ENCODE results near the gene AEBP1.

Gene AEBP1

GRCh38 chr7:44153948-44154335 lies 49.8 kb downstream of the AEBP1 start:
- DNase-seq: no peak

- DNase-seq: no peak
Measured at GRCh38 chr7:44154703-44155102, 50.6 kb downstream of the AEBP1 start.

- DNase-seq: no peak
Measured at GRCh38 chr7:44155191-44156185, 51.3 kb downstream of the AEBP1 start.

- DNase-seq: no peak
Measured at GRCh38 chr7:44156453-44157010, 52.4 kb downstream of the AEBP1 start.

GRCh38 chr7:44157116-44158080 lies 53.3 kb downstream of the AEBP1 start:
- no peak for DNase-seq

- DNase-seq: no peak
Measured at GRCh38 chr7:44158096-44158872, 54.1 kb downstream of the AEBP1 start.

GRCh38 chr7:44158873-44159631 lies 54.9 kb downstream of the AEBP1 start:
- DNase-seq: peak in 15 of 56 donors; percentile 10 to 62 (median 41)

GRCh38 chr7:44159824-44160630 lies 55.9 kb downstream of the AEBP1 start:
- no peak for DNase-seq

- no peak for DNase-seq
Measured at GRCh38 chr7:44161371-44161770, 57.2 kb downstream of the AEBP1 start.

- DNase-seq: no peak
Measured at GRCh38 chr7:44162179-44162578, 58.0 kb downstream of the AEBP1 start.

- DNase-seq: no peak
Measured at GRCh38 chr7:44162785-44163395, 58.7 kb downstream of the AEBP1 start.

GRCh38 chr7:44163591-44163990 lies 59.4 kb downstream of the AEBP1 start:
- DNase-seq: no peak

All from nucleus accumbens (tissue), 56 donors.